Right renal pelvis (tissue), 4 donors: ENCODE results near the gene GGTLC1. TPM values are rescaled to one million over a fixed set of nuclear protein-coding genes. Genes with fewer than 3 reads are reported as not detected.
"Not testable (repeated sequence)": the region's sequence is repeated elsewhere in the genome, so short reads cannot be mapped to it uniquely, and the experiment has no call there.

Experiments
- DNase-seq, 4 donors: peaks; one replicate each; pipeline ENCODE4 v3.0.0-alpha.2; 2013; ENCODE audit warnings: low read depth in 4 of 4, low spot score in 3 of 4, missing footprints in 1 of 4
- polyA plus RNA-seq, 4 donors: library from polyadenylated mRNA; unstranded; fragments of 120-200 nt; gene quantifications; one replicate each; pipeline ENCODE4 v1.2.1, GENCODE V29; 2013; ENCODE audit not compliant: insufficient read length in 4 of 4

Gene GGTLC1
- polyA plus RNA-seq, 4 donors = 0.27 TPM; not detected in 3

GRCh38 chr20:23995905-23996666, 7.5 kb upstream of the GGTLC1 start:
- DNase-seq = peak in 2 of 4 donors; percentile 29

GRCh38 chr20:23995291-23995690, 6.7 kb upstream of the GGTLC1 start:
- not testable (repeated sequence) for DNase-seq

- DNase-seq = not testable (repeated sequence)
Measured at GRCh38 chr20:23994001-23994633, 5.5 kb upstream of the GGTLC1 start.

- DNase-seq = not testable (repeated sequence)
Measured at GRCh38 chr20:23993440-23993839, 4.9 kb upstream of the GGTLC1 start.

- not testable (repeated sequence) for DNase-seq
Measured at GRCh38 chr20:23990296-23990695, 1.7 kb upstream of the GGTLC1 start.

GRCh38 chr20:23988966-23989365, 387 bp upstream of the GGTLC1 start:
- DNase-seq = not testable (repeated sequence)

- DNase-seq = not testable (repeated sequence)
Measured at GRCh38 chr20:23986716-23987115, 1.9 kb downstream of the GGTLC1 start.

- not testable (repeated sequence) for DNase-seq
Measured at GRCh38 chr20:23986310-23986709, 2.3 kb downstream of the GGTLC1 start.

GRCh38 chr20:23985790-23986225, 2.8 kb downstream of the GGTLC1 start:
- DNase-seq = not testable (repeated sequence)

- DNase-seq = not testable (repeated sequence)
Measured at GRCh38 chr20:23985066-23985789, 3.4 kb downstream of the GGTLC1 start.

- not testable (repeated sequence) for DNase-seq
Measured at GRCh38 chr20:23984476-23985023, 4.0 kb downstream of the GGTLC1 start.

DNA sequence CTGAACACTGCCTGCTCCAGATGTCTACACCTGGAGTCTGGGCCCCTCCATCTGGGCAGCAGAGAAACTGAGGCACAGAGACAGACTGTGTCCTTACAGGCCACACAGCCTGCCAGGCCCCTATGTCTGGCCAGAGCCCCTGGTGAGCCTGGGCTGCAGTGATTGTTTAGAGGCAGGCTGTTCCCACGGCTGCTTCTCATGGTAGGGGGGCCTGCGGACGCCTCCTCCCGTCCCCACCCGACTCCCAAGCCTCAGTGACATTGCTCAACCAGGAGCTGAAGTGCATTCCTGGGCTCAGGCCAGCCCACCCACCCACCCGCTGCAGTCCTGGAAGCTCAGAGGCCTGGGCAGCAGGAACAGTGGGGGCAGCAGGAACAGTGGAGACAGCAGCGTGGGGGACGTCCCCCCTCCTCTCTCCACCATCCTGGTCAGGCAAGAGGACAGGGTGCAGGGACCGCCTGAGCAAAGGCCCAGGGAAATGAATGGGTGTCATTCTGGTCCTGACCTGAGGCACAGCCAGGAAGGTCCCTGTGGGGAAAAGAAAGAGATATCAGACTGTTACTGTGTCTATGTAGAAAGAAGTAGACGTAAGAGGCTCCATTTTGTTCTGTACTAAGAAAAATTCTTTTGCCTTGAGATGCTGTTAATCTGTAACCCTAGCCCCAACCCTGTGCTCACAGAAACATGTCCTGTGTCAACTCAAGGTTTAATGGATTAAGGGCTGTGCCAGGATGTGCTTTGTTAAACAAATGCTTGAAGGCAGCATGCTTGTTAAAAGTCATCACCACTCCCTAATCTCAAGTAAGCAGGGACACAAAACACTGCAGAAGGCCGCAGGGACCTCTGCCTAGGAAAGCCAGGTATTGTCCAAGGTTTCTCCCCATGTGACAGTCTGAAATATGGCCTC, 6.2 kb downstream of the GGTLC1 start:
- DNase-seq = peak in 2 of 4 donors; percentile 28 to 38

DNA sequence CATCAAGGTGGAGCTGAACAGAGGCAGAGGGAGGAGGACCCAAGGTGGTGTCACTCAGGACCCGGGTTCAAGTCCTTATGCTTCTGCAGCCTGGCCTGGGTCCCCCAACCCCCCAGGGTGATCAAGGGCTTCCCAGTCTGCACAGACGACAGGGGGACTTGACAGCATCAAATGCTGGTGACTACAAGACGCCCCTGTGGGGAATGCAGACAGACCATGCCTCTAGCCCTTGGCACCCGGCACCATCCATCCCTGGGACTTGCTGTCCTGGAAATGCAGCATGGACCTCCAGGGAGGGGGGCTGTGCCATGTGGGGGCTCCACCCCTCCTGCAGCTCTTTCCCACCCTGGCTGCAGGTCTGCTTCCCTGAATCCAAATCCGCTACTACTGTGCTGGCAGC, 7.1 kb downstream of the GGTLC1 start:
- not testable (repeated sequence) for DNase-seq

DNA sequence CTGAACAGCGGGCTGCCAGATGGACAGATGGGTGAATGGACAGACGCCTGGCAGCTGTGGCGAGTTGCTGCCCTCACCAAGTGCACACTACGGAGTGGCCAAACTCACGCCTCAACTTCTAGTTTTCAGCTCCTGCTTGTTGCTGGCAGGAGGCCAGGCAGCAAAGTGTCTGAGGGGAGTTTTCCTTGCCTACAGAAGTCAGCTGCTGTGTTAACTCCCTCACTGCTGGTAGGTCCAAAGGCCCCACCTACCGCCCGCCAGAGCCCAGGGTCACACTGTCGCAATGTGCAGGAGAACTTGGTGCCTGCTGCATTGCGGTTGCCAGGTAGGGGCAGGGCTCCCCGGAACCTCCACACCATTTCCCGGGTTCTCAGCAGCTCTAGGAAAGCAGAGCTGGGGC, 7.6 kb downstream of the GGTLC1 start:
- DNase-seq = peak; percentile 20 to 56 (median 48)

GRCh38 chr20:23979899-23980811, 8.4 kb downstream of the GGTLC1 start:
- DNase-seq = not testable (repeated sequence)

GRCh38 chr20:23979380-23979779, 9.2 kb downstream of the GGTLC1 start:
- not testable (repeated sequence) for DNase-seq

DNA sequence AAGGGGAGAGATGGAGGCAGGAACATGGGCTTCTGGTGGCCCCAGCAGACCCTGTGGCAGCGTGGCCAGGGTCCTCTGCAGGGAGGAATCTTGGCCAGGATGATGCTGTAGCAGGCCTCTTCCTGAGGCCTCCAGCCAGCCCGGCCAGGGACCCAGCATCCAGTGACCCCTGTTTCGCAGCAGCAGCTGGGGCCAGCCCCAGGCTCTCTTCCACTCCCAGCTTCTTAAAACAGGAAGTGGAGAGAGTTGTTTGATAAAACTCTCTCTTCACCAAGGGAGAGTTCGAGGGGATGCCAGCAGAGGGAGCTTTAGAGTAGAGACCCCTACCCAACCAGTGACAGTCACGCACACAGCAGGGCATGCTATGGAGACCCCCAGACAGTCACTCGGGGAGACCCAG, 10.1 kb downstream of the GGTLC1 start:
- DNase-seq = not testable (repeated sequence)

DNA sequence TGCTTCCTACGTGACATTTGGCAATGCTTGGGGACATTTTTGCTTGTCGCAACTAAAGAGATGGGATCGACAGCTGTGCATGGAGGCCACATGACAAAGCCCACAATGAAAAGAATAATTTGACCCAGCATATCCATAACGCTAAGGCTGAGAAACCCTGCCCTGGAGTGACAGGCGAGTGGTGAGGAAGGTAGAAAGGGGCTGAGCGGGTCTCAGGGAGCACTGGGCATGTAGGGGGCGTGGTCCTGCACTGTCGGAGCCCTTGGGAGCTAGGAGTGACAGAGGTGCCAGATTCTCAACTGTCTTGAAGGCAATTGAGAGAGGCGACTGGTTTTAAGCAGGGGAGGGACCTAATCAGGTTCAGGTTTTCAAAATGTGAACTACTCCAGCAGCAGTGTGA, 13.6 kb downstream of the GGTLC1 start:
- no peak for DNase-seq

DNA sequence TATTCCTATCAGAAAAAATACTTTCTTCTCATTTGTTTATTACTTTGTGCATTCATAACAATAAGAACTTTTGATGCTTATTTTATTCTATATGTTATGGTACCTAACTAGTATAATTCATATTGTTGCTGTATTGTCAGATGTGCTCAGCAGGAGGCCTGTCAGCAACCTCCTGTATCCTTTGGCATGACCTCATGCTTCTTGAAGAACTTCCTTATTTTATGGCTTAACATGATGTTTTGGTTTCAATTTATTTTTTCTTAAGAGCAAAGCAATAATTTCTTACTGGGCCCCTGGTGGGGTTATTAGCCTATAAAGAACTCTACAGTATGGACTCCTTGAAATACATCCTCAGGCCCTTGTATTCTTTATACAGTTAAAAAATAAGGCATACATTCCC, 17.3 kb downstream of the GGTLC1 start:
- DNase-seq = no peak
